G401.6 (cell line): ENCODE data around the gene GFER.
"Not testable (repeated sequence)": the region's sequence is repeated elsewhere in the genome, so short reads cannot be mapped to it uniquely, and the experiment has no call there.

Experiments used
- FAIRE-seq: peaks from 2 replicates; lab custom pipeline; 2012; peaks lifted over from hg19 to GRCh38; lab: Jason Lieb, UNC

Gene GFER

DNA sequence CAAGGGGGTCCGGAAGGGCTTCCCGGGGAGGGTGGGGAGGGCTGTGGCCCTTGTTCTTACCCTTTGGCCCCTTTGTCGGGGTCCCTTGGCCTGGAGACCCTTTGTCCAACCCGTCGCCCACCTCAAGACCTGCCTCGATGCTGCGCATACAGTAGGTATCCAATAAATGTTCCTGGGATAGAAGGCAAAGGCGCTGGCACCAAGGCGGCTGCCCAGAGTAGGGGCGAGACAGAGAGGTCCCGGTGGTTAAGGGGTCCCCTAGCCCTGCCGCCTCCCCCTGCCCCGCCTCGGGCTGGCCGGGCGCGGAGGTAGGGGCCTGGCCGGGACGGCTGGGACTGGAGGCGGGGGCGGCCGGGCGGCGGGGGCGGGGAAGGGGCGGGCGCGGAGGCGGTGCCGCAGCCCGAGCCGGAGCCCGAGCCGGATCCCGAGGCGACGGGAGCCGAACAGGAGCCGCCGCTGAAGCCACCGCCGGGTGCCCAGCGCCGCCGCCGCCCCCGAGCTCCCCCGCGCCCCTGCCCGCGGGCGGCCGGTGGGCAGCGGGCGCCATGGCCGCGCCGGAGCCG lies 42.5 kb downstream of the GFER start, which contains the start of gene NHERF2:
Gene NHERF2 (plus strand): TSS at position 442 of the 563 bp plus-strand sequence. CDS start 104 bp downstream, at position 546.
- no peak for FAIRE-seq

DNA sequence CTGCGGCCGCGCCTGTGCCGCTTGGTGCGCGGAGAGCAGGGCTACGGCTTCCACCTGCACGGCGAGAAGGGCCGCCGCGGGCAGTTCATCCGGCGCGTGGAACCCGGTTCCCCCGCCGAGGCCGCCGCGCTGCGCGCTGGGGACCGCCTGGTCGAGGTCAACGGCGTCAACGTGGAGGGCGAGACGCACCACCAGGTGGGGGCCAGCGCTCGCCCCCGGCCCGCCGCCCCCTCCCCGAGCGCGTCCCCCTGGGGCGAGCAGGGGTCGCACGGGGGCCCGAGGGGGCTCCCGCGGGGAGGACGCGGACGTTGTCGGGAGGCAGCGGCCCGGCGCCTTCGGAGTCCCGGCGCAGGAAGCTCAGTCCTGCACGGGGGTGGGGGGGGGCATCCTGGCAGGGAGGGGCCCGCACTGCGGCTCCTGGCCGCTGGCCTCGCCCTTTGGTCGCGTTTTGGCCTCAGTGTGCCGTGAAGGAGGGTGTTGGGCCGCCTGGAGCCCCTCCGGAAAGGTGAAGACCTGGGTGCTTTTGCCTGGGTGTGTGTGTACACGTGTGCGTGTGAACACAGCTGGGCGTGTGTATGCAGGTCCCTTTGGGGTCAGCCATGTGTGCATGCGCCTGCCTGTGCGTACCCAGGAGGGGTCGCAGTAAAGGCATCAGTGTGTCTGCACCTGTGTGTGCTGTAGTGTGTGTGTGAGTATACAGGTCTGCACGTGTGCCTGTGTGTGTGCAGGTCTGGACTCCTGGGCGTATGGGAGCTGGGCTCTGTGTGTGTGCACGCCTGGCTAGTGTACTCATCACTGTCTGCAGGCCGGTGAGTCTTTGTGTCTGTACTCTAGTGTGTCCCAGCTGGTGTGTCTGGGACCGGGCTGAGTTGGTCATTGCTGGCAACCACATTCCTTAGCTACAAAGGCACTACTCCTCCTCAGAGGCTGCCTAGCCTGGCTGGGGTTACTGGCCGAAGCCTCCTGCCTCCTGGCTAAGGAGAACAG lies 43.3 kb downstream of the GFER start:
- FAIRE-seq: no peak

DNA sequence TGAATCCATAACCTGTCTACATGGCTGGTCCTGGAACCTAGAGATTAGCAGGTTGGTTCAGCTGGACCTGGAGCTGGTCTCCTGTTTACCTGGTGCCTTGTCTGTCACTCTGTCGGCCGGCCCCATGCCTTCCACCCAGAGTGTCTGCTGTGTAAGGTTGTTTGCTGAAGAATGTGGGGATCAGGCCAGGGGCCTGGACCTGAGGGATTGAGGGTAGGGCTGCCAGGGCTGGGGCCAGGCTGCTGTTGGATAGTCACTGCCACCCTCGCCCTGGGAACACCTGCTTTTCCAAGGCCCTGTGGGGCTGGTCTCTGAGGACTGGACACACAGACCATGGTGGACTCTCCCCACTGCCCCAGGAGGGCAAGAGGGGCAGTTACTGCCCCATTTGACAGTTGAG lies 44.2 kb downstream of the GFER start:
- FAIRE-seq: no peak

DNA sequence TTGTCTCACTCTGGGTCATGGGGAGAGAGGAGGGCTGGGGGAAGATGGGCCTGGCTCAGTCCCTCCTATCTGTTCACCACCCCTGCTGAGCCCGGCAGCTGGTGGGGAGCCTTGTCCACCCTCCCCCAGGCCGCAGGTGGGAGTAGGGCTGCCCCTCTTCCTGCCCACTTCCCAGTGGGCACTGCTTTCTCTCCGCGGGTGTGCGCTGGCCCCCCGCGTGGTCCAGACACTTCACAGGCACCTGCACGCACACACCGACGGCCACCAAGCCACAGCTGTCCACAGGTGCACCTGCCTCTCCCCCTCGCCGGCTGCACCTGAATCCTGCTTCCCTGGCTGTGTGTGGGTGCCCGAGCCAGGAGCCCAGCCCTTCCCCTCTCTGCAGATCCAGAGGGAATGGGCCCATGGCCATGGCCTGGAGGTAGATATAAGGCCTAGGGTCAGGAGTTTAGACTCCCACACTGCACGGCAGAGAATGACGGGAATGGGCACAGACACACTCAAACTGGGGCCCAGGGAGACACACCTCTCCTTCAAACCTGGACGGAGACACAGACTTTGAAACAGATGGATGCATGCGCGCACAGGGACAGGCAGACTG lies 44.7 kb downstream of the GFER start:
- FAIRE-seq: no peak

DNA sequence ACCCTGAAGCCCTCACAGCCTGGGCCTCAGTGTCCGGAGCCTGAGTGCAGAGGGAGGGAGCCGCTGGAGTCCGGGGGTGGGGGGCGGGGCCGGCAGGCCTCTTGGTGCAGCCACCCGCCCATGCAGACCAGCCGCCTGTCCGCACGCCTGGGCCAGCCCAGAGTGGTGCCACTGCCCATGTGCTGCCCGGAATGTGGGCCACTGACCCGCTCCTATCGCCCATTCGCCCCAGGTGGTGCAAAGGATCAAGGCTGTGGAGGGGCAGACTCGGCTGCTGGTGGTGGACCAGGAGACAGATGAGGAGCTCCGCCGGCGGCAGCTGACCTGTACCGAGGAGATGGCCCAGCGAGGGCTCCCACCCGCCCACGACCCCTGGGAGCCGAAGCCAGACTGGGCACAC lies 45.4 kb downstream of the GFER start:
- no peak for FAIRE-seq

DNA sequence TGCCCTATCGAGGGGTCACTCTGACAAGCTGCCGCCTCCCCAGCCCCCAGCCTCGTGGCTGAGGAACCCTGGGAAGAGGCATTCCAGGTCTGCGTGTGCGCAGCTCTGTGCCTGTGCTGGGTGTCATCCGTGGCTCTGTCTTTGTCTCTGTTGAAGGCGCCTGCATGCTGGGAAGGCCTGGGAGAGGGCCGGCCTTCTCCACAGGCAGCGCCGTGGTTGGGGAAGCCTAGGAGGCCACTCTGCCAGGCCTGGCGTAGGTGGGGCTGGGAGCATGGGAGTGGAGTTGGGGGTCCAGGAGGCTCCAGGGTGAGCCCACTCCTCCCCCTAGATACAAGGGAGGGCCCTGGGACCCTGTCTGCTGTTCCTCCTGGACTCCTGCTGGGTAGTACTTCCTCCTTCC lies 46.0 kb downstream of the GFER start:
- no peak for FAIRE-seq

DNA sequence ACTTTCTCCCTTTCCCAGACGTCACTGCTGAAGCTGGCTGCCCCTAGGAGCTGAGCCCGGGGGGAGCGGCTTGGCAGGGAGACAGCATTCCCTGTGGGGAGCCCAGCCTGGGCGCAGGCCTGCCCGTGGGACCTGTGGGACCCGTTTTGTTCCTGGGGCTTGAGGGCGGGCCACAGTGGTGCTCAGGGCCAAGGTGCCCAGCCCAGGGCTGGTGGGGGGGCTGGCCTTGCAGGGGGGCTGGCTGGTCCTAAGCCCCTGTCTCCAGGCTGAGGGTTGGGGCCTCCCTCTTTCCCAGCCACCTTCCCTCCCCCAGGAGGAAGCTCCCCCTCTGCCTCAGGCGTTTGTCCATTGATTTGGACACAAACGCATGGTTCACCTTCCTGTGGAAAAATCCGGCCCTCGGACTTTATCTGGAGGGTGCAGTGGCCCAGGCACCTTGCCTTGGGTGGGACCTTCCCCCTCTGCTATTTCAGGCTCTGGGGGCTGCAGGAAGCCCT lies 47.1 kb downstream of the GFER start:
- no peak for FAIRE-seq

DNA sequence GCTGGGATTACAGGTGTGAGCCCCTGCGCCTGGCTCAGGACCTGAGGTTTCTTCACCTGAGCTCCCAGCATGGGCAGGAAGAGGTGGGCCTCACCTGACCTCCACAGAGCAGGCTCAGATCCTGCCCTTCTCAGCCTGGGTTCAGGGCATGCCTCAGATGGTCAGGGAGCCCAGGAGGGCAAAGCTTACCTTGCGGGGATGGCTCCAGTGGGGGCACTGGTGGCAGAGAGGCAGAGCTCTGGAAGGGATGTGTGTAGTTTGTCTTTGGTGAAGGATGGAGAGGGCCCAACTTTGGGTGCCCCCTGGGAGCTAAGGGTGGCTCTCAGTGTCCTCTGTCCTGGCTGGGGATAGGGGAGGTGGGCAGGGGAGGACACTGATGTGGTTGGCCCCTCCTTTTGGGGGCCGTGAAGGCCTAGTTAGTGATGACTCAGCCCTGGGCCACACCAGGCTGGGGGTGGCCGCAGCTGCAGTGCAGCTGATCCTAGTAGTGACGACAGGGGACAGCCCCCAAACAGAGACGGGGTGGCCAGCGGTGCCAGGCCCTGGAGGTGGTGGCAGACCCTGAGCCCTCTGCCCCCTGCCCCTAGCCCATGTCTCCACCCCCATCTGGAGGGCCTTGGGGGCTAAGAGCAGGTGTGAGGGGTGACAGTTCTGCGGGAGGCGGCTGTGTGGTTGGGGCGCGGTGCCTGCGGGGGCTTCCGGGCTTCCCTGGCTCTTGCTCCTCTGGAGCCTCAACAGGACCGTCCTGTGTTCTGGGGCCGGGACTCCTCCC lies 48.5 kb downstream of the GFER start:
- no peak for FAIRE-seq

DNA sequence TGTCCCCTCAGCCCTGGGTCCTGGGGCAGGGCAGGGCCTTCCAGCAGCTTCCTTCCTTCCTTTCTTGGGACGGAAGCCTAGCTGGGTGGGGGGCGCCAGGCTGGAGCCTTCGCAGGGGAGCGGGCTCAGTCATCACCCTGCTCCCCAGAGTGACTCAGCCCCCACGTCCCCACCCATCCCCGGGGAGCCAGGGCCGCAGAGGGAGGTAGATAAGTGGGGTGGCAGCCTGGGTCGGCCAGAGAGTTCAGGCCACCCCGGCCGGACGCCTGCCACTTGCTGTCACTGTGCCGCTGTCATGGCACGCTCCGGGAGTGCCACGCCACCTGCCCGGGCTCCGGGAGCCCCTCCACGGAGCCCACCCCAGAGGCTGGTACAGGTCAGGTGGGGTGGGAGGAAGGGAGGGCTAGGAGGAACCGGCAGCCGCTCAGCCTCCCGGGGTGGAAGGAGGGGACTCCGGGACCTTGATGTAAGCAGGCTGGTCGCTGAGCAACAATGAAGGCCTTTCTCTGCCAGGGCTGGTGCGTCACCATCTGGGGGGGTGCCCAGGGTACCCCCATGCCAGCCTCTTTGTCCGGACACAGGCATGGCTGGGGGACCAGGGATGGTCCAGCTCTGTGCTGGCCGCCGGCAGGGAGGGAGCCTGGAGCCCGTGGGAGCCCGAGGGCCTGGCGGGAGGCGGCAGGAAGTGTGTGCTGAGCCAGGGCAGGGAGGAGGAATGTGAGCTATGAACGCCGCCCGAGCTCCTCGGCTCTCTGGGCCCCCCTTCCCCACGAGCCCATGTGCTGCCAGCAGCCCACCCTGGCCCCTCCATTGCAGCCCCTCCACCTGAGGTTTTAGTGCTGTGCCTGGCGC lies 49.3 kb downstream of the GFER start:
- FAIRE-seq: no peak

DNA sequence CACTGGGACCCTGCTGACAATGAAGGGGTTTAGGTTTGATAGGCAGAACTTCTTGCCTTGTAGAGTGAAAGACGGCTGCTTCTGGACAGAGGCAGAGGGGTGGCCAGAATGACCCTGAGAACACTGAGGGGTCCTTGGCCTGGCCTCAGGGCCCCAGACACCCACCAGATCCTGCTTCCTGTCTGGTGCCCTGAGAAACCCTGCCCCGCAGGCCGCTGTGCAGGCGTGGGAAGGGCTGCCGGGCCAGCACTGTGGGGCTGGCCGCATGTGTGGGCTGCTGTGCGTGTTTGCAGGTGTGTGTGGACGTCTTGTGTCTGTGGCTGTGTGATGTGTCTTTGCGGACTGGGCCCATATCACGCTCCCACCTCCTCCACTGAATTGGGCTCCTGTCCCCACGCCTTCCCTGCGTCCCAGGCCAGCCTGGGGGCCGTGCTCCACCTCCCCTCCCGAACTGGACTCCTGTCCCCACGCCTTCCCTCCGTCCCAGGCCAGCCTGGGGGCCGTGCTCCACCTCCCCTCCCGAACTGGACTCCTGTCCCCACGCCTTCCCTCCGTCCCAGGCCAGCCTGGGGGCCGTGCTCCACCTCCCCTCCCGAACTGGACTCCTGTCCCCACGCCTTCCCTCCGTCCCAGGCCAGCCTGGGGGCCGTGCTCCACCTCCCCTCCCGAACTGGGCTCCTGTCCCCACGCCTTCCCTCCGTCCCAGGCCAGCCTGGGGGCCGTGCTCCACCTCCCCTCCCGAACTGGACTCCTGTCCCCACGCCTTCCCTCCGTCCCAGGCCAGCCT lies 50.1 kb downstream of the GFER start:
- not testable (repeated sequence) for FAIRE-seq

DNA sequence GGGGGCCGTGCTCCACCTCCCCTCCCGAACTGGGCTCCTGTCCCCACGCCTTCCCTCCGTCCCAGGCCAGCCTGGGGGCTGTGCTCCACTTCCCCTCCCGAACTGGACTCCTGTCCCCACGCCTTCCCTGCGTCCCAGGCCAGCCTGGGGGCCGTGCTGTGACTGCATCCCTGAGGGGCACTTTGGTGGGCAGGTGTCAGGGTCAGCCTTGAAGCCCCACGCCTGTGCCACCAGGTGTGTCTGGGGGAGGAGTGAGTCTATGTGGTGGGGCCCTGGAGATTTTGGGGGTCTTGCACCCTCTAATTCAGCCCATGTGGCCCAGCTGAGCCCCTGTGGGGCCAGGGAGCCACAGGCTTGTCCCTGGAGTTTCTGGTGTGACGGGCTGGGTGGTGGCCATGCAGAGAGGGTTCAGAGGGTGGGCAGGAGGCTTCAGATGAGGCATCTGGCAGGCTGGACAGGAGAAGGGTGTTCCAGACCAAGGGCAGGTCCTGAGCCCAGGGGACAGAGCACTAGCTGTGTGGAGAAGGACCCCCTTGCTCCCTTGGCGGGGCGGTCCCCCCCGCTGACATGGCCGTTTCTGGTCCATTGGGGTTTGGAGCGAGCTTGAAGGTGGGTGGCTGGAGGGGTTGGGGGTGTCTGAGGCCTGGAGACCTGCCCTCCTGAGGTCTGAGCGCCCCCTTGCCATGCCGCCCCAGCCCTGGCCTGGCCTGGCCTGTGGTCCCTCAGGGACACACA lies 50.9 kb downstream of the GFER start:
- FAIRE-seq: no peak

DNA sequence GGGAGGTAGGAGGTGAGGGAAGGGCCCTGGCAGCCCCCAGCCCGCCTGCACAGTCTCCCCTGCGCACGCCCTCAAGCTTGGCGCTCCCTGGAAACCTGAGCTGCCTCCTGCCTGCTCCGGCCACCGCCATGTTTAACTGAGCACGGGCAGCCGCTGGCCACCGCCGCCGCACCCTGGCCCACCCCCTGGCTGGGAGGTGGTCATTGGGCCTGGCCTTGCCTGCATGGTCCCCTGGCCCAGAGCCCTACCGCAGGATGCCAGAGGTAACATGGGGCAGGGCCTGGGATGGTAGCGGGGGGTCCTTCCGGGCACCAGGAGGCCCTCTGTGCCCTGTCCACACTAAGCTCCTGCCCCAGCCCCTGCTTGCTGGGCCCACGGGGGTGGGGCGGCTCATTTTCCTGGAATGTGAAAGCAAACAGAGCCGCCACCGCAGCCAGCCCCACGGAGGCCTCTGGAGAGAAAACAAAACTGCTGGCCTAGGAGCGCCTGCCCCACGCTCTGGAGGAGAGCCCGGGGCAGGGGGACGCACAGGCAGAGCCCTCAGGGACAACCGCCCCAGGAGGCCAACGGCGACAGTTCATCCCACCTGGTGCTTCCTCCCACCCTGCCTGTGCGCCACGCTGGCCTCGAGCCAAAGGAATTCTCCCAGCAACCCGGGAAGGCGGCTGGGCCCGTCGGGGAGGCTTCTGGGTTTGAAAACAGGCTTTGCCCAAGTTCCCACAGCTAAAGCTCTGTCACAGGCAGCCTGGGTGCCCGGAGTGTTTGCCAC lies 51.6 kb downstream of the GFER start:
- FAIRE-seq: no peak

DNA sequence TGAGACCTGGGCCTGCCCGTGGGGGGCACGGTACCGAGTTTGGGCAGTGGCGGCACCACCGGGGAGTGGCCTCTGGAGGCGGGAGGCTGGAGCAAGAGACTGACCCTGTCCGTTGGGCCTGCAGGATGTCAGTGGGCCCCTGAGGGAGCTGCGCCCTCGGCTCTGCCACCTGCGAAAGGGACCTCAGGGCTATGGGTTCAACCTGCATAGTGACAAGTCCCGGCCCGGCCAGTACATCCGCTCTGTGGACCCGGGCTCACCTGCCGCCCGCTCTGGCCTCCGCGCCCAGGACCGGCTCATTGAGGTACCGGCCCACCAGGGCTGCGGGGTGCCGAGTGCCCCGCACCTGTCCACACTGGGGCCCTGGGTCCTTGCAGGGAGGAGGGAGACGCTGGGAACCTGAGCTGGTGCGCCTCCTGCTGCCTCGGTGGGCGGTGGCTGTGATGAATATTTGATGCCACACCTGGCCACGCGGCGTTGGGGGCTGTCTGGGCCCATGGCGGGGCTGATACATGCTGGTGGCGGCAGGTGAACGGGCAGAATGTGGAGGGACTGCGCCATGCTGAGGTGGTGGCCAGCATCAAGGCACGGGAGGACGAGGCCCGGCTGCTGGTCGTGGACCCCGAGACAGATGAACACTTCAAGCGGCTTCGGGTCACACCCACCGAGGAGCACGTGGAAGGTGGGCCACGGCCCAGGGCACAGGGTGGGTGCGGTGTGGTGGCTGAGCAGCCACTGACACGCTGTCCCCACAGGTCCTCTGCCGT lies 52.4 kb downstream of the GFER start:
- FAIRE-seq: no peak

DNA sequence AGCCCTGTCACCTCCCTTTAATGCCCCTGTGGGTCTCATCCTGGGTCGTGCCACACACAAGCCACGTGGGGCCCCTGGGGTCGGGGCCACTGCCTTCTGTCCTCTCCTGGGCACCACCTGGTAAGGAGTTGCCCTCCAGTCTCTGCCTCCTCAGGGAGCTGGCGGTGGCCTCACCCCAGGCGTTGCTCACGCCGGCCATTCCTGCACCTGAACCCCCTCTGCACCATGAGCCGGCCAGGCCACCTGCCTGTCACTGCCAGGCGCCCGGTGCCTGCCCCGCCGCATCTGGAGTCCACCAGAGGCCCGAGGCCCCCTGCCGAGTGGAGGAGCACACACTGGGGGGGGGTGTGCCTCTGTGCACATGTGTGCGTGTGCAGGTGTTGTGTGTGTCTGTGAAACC lies 53.1 kb downstream of the GFER start:
- FAIRE-seq: no peak
